Prostate gland (tissue), 2 donors: ENCODE data around the gene RPP30. TPM values are rescaled to one million over a fixed set of nuclear protein-coding genes. Genes with fewer than 3 reads are reported as not detected.
"Not testable (repeated sequence)": the region's sequence is repeated elsewhere in the genome, so short reads cannot be mapped to it uniquely, and the experiment has no call there.

Experiments
- DNase-seq: peaks from one replicate; pipeline ENCODE4 v3.0.0-alpha.2; 2019; ENCODE audit warnings: low spot score
- H3K27ac ChIP-seq, 2 donors: fragments of 200-600 bp; sonication (generic); 2 replicates each; pipeline ENCODE4 v1.5.1; 2017 to 2019
- H3K27me3 ChIP-seq: fragments of 200-600 bp; sonication (generic); replicated peaks from 2 replicates; pipeline ENCODE4 v1.5.1; 2019; ENCODE audit not compliant: insufficient read depth
- H3K36me3 ChIP-seq, 2 donors: fragments of 200-600 bp; sonication (generic); 1 replicate in 1 of 2; 2 replicates in 1 of 2; pipeline versions ENCODE4 v1.5.1 to v1.8.1; 2017 to 2019
- H3K4me1 ChIP-seq: fragments of 200-600 bp; sonication (generic); replicated peaks from 2 replicates; pipeline ENCODE4 v1.5.1; 2019
- H3K4me3 ChIP-seq, 2 donors: fragments of 200-600 bp; sonication (generic); 2 replicates each; pipeline ENCODE4 v1.5.1; 2017 to 2019
- H3K9me3 ChIP-seq: fragments of 200-600 bp; sonication (generic); 2 replicates; pipeline ENCODE4 v1.5.1; 2017
- POLR2A ChIP-seq: fragments of 450-650 bp; IDR thresholded peaks from one replicate; pipeline ENCODE4 v1.6.1; 2016; ENCODE audit warnings: antibody characterized with exemption, mild to moderate bottlenecking
- POLR2AphosphoS5 ChIP-seq: sonication (generic); formaldehyde crosslinking; IDR thresholded peaks from one replicate; pipeline ENCODE4 v1.6.1; 2017; ENCODE audit warnings: antibody characterized with exemption
- WGBS: methylation state at CpG from one replicate; pipeline ENCODE4 v1.1.5; 2018; 5-methylcytosine and 5-hydroxymethylcytosine counted together
- intact Hi-C: fragments of 100-400 bp; cut with DNase I; formaldehyde crosslinking; loops from one replicate; pipeline ENCODE4 v1.14.2; 2022
- total RNA-seq, 2 donors: library from RNA; depleted of rRNA; stranded (reverse); fragments of >200 nt; gene quantifications; one replicate each; pipeline ENCODE4 v1.1.0, GENCODE V29; 2016
- TF ChIP-seq, protein P1 (sequence below), 4 experiments: fragments of 200-600 bp in 2 of 4; fragments of 450-650 bp in 2 of 4; sonication (generic) in 2 of 4; IDR thresholded peaks; 1 replicate in 3 of 4; 2 replicates in 1 of 4; pipeline ENCODE4 v1.5.1; 2016 to 2019; ENCODE audit warnings: antibody characterized with exemption in 4 of 4, mild to moderate bottlenecking in 2 of 4, moderate library complexity in 2 of 4

RPP30 gene
- total RNA-seq, 2 donors from 2014 or later, result 37.1 to 43.6 TPM

DNA sequence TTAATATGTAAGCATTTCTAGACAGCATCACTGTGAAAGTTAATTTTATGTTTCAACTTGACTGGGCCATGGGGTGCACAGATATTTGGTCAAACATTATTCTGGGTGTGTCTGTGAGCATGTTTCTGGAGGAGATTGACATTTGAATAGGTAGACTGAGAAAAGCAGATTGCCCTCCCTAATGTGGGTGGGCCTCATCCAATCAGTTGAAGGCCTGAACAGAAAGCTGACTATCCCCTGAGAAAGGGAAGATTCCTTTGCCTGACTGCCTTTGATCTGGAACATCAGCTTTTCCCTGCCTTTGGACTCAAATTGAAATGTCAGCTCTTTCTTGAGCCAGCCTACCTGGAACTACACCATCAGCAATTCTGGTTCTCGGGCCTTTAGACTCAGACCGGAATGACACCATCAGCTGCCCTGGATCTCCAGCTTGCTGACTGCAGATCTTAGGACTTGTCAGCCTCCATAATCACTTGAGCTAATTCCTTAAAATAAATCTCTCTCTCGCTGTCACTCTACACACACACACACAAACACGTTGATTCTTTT, 5.7 kb upstream of the RPP30 start:
- Histone ChIP-seq H3K27me3 (no peaks in the 10 kb centered on the region), H3K4me1 (no peaks in the 10 kb centered on the region), H3K36me3 (no peaks in the 10 kb centered on the region), H3K27ac (no peak overlapping the region), H3K9me3 (no peaks in the 10 kb centered on the region), H3K4me3 (no peak overlapping the region)
- no peak for DNase-seq
- WGBS, result 91% methylated on average over 4 of the region's 4 CpGs
- TF ChIP-seq, protein P1, sequence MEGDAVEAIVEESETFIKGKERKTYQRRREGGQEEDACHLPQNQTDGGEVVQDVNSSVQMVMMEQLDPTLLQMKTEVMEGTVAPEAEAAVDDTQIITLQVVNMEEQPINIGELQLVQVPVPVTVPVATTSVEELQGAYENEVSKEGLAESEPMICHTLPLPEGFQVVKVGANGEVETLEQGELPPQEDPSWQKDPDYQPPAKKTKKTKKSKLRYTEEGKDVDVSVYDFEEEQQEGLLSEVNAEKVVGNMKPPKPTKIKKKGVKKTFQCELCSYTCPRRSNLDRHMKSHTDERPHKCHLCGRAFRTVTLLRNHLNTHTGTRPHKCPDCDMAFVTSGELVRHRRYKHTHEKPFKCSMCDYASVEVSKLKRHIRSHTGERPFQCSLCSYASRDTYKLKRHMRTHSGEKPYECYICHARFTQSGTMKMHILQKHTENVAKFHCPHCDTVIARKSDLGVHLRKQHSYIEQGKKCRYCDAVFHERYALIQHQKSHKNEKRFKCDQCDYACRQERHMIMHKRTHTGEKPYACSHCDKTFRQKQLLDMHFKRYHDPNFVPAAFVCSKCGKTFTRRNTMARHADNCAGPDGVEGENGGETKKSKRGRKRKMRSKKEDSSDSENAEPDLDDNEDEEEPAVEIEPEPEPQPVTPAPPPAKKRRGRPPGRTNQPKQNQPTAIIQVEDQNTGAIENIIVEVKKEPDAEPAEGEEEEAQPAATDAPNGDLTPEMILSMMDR (IDR thresholded peaks at IDR 0.05), result no peak
- no peak for TF ChIP-seq POLR2A
- TF ChIP-seq POLR2AphosphoS5, result no peak
- intact Hi-C loops, result no loop called here

DNA sequence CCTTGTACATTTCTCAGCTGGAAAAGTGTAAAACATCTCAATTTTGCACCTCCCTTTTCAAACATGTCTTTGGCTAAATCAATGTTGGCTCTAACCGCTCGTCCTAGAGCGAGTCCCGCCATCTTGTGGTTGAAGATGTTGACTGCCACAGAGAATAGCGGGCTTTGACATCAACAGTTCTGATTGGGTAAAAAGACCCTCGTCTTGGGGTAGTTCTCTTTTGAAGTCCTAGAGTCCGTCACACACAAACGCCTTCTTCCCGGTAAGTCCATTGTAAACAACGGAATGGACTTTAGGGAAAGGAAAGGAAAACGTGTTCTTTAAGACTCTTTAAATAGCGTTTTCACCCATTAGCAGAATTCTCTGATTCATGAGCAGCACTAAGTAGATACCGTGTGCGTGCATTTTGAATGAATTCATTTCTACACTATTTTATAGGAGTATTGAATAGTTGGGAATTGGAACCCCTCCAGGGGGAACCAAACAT, 452 bp upstream of the RPP30 start:
- intact Hi-C loops, result no loop called here
- TF ChIP-seq, protein P1 (IDR thresholded peaks at IDR 0.05), result peak in 3 of 4 experiments; percentile 21 to 34 (median 24)
- TF ChIP-seq POLR2AphosphoS5, result no peak

DNA sequence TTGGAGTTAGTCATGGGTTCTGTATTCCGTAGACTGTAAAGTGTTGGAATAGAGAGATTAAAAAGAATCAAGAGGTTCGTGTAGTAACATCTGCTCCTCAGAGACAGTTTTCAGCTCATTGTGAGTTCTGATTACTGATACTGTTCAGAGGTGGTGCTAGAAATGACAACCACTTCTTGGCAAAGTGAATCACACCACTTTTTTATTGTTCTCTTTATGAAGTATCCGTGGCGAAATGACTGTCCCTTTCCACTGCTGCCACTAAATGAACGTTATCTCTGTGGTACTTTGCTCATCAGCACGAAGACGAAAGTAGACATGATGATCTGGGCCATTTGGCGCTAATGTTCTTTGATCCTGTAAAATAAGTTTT, 860 bp downstream of the RPP30 start:
- Histone ChIP-seq H3K4me1 (peaks cover 4% of the 10 kb centered on the region), H3K9me3 (no peaks in the 10 kb centered on the region), H3K36me3 (no peaks in the 10 kb centered on the region), H3K27me3 (no peaks in the 10 kb centered on the region), H3K27ac (no peak overlapping the region), H3K4me3 (peak overlapping the region; percentile 60 to 63)
- intact Hi-C loops, result no loop called here
- TF ChIP-seq POLR2A (no peak), POLR2AphosphoS5 (no peak)
- DNase-seq, result no peak
- 21% methylated on average over 8 of the region's 8 CpGs for WGBS

More for the DNA sequence above, 452 bp upstream of the RPP30 start:
- Histone ChIP-seq H3K36me3 (no peaks in the 10 kb centered on the region), H3K4me3 (peak overlapping the region; percentile 60 to 63), H3K27me3 (no peaks in the 10 kb centered on the region), H3K9me3 (no peaks in the 10 kb centered on the region), H3K27ac (peak overlapping the region; percentile 63 to 67), H3K4me1 (peaks cover 4% of the 10 kb centered on the region)
- WGBS, result 6% methylated on average over 14 of the region's 14 CpGs
- no peak for DNase-seq

DNA sequence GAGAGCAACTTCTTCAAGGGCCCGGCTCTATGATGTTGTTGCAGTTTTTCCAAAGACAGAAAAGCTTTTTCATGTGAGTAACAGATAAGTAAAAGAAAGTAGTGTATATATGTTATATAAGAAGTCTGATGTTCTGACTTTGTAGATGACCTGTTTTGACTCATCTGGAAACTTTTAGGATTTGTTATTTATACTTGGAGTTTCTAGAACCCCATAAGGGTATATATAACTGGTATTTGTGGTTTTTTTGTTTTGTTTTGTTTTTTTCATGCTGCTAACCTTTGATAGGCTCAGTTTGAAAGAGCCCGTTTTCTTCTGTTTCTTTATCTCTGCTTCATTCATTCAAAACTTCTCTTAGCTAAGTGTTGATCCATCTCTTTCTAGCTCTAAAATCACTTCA, 7.3 kb downstream of the RPP30 start:
- H3K27me3 ChIP-seq, result no peaks in the 10 kb centered on the region
- H3K4me1 ChIP-seq, result no peaks in the 10 kb centered on the region
- H3K27ac ChIP-seq, result no peak overlapping the region
- H3K36me3 ChIP-seq, result no peaks in the 10 kb centered on the region
- H3K9me3 ChIP-seq, result no peaks in the 10 kb centered on the region
- intact Hi-C loops, result no loop called here
- no peak overlapping the region for H3K4me3 ChIP-seq
- 87% methylated on average over 2 of the region's 2 CpGs for WGBS
- TF ChIP-seq POLR2AphosphoS5, result no peak
- TF ChIP-seq POLR2A, result no peak
- TF ChIP-seq, protein P1 (IDR thresholded peaks at IDR 0.05), result no peak
- no peak for DNase-seq

DNA sequence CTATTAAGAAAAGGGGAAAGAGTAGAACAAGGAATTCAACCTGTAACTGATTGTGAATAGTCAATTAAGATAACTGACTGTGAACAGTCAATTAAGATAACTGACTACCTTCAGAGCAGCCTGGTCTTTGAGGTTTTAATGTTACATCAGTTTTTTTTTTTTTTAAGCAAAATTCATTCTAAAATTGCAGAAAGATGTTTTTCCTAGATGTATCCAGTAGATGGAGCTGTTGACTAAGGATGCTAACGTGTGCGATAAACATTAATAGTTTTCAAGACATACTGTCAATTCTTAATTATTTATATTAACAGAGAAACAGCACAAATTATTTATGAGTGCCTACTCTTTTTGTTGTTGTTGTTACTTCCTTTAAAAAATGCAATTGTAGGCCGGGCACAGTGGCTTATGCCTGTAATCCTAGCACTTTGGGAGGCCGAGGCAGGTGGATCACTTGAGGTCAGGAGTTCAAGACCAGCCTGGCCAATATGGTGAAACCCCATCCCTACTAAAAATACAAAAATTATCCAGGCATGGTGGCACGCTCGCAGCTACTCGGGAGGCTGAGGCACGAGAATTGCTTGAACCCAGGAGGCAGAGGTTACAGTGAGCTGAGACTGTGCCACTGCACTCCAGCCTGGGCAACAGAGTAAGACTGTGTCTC, 8.4 kb downstream of the RPP30 start:
- DNase-seq, H3K27ac ChIP-seq, H3K9me3 ChIP-seq, H3K4me3 ChIP-seq, intact Hi-C loops, H3K36me3 ChIP-seq, H3K27me3 ChIP-seq, H3K4me1 ChIP-seq: not testable (repeated sequence)
- 69% methylated on average over 8 of the region's 8 CpGs for WGBS
- TF ChIP-seq, protein P1 (IDR thresholded peaks at IDR 0.05), result peak; percentile 44 to 72 (median 62)
